H54 (cell line): ENCODE results near the gene ZNF287.

Experiments used
- DNase-seq: peaks from one replicate; pipeline ENCODE4 v3.0.0; 2011; ENCODE audit warnings: low spot score, mixed read lengths; ENCODE audit not compliant: insufficient read length
- FAIRE-seq: peaks from 3 replicates; lab custom pipeline; 2011; peaks lifted over from hg19 to GRCh38; lab: Jason Lieb, UNC
- POLR2A ChIP-seq: IDR thresholded peaks from 2 replicates; pipeline ENCODE4 v1.6.1; 2011; ENCODE audit warnings: low read depth, mild to moderate bottlenecking, low read length

ZNF287 gene

DNA sequence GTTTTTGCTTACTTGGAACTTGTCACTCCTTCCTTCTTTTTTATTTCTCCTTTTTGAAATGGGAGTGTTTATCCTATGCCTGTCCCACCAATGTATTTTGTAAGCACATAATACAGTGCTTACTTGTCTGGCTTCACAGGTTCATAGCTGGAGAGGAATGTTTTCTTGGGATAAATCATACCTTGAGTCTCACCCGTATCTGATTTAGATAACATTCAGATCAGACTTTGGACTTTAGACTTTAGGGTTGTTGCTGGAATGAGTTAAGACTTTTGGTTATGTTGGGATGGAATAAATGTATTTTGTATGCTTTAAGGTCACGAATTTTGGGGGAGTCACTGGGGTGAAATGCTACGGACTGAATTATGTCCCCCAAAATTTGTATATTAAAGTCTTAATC is 64.0 kb downstream of the ZNF287 start:
- FAIRE-seq: no peak
- no peak for TF ChIP-seq POLR2A

More for the DNA sequence above, 64.0 kb downstream of the ZNF287 start:
- DNase-seq: no peak
